Stimulated activated CD4-positive, alpha-beta T cell treated with anti-CD3 and anti-CD28 coated beads, Interleukin-4, amount 100 ng/mL, for 24 hours (primary cell): ENCODE measurements around the gene ATXN7L1.
"Not testable (repeated sequence)": the region's sequence is repeated elsewhere in the genome, so short reads cannot be mapped to it uniquely, and the experiment has no call there.

Experiments used
- DNase-seq: peaks from one replicate; pipeline ENCODE4 v3.0.0-alpha.2; 2020

The ATXN7L1 gene

DNA sequence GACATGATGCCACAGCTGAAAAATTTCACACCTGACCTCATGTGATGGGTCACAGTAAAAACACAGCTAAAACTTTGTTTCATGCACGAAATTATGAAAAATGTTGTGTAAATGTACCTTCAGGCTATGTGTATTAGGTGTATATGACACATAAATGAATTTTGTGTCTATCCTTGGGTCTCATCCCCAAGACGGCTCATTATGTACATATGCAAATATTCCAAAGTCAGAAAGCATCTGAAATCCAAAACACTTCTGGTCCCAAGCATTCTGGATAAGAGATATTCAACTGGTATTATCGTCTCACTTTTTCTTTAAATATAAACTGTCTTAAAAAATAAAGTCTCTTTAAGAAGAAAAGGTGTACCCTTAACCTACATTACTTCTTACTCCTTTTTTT, 145.4 kb downstream of the ATXN7L1 start:
- no peak for DNase-seq

DNA sequence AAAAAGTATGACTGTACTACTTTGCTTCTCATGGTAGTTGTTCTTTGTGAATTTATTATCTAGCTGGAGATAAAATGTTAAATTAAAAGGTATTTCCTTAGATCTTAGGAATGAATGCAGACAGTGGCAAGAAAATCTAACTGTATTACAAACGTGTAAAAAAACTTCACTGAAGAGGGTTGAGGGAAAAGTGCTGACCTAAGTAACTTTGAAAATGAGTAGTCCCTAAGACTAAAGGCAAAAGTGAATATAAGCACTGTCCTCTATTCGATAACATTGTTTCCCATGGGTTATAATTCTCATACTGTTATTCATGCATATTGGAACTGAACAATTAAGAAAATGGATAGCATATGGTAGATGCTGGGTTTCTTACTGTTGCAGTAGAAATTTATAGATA, 148.4 kb downstream of the ATXN7L1 start:
- no peak for DNase-seq

DNA sequence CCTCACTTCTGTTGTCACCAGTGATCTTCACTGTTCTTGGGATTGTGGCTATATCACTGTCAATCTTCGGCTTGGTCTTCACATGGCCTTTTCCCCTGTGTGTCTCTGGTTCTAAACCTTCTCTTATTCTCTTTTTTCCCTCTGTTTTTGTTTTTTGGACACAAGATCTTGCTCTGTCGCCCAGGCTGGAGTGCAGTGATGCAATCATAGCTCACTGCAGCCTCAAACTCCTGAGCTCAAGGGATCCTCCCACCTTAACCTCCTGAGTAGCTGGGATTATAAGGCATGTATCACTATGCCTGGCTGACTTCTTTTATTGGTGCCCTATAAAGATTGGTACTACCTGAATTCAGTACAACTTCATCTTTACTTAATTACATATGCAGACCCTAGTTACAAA, 151.7 kb downstream of the ATXN7L1 start:
- DNase-seq, result no peak

DNA sequence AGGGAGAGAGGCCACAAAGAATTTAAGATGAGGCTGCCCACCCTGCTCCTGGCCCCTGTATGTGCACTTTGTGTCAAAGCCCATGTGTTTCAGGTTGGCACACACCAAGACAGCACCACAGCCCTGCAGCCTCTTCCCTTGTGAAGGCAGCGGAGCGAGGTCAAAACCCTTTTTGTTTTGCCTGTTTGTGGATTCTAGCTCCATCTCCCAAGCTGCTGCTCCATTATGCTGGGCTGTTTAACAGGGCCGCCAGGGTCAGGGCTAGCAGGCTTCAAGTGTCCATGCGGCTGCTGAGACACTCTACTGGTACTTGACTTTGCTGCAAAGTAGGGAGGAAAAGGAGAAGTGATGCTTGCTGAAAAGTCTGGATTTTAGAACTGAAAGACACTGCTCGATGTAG, 152.8 kb downstream of the ATXN7L1 start:
- no peak for DNase-seq

DNA sequence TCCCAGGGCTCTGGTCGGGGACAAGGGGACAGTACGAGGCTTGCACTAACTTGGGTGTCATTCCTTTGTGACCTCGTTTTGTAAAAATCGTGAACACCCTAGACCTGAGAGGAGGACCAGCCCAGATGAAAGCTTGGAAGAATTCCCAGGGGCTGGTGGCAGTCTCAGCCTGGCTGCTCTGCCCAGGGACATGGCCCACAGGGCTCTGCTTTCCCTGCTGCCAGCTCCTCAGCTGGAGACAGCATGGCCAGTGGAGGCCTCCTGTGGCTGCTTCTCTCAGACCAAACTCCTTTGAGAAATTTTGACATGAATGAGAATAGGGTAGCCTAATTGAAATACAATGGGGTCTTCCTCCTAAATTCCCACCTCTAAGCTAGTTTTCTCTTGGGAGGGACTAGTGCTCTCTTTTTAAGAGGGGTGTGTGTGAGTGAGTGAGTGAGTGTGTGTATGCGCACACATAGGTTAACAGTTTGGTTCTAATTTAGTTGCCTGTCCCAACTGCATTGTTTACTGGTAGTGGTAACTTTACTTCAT, 154.8 kb downstream of the ATXN7L1 start:
- no peak for DNase-seq

DNA sequence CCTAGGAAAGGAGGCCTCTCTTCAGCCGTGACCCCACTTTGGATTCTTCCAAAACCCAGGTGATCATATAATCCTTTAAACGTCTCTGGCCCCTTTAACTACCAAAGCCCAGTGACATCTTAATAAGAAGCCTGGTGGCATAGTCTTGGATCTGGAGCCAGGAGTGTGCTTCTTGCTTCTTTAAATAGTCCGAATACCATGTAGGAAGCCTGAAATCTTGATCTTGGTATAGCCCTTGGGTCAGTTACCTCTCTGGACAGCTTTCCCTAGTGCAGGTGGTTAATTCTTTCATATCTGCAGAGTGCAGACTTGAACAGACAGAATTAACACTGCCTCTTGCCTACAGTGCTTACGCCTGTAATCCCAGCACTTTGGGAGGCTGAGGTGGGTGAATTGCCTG, 156.5 kb downstream of the ATXN7L1 start:
- DNase-seq, result no peak

DNA sequence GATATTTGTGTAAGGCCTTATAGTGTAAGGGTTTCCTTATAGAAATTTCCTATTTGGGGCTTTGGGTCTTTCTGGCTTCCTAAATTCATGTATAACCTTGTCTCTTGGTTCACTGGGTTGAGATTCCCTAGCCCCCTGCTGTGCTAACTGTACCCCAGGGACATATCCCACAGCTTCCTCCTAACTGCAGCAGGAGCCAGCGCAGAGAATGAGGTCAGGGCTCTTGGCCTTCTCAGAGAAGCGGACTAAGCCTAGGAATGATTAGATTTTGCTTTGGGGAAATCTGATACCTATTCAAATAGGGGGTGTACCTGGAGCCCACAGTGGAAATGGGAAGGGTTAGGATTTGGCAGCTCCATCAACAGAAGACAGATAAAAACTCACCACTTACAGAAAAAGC, 157.0 kb downstream of the ATXN7L1 start:
- no peak for DNase-seq

DNA sequence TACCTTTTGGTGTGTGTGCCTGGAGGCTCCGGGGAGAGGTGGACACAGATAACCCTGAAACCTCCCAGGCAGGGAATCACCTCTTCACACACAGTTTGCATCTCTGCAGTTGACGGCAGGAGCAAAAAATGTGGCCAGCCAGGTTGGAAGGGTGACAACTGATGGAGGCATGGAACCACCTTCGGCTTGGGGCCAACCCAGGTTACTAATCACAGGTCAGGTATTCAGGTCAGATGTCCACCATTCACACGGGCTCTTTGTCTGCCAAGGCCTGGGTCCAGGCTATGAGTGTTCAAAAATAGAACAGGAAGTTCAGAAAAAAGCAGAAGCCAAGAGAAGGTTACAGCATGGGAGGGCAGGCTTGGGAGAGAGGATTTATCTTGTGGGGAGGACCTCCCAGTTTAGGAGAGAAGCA, 157.9 kb downstream of the ATXN7L1 start:
- DNase-seq, result no peak

DNA sequence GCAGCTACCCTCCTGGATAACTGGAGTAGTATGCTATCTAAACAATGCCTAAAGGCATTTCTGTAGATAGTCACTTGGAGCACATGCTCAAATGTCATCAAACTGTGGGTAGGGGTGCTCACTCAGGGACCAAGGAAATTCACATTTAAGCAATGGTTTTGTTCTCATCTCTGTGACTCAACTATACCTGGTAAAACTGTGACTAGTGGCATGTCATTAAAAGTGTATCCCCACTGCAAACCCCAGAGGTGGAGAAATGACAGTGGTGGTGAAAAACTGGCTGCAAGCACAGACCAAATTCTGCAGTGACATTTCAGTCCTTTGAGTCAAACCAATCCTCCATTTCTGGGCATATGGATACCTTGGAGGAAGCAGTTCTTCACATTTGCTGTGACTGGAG, 160.9 kb downstream of the ATXN7L1 start:
- no peak for DNase-seq

DNA sequence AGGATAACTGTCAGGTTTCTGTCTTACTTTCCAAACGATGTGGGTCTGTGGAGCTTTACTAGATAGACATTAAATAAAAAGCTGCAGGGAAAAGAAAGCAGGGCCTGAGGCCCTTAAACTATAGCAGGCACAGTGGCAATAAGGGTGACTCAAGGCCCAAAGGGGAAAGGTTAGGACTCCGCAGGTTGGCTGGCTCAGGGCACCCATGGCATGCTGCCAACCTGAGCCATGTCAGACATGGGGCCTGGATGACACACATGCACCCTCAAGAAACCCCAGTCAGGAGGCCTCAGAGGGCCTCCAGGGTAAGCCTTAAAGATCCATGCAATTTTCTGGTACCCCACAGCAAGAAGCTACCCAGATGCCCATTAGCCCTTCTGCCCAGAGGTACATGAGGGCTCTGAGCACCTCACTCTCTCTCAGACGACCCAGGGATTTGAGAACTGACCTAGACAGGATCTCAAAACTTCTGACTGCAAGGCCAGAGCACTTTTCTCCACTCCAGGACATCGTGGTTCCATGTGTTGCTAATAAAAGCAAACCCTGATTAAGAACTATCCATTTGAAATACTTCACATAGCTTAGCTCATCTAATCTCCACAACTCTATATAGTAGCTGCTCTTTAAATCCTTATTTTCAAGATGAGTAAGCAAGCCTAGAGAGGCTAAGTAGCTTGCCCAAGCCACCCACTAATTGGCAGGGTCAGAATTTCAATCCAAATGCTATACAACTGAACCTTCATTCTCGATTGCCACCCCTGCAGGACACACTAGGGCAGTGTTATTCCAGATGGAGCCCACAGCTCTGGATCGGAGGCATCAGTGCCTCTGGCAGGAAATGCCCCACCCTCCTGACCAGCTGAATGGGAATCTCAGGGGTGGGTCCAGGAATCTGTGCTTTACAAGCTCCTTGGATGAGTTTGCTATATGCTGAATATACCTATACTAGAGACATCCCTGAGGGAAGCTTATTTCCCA, 162.6 kb downstream of the ATXN7L1 start:
- no peak for DNase-seq

DNA sequence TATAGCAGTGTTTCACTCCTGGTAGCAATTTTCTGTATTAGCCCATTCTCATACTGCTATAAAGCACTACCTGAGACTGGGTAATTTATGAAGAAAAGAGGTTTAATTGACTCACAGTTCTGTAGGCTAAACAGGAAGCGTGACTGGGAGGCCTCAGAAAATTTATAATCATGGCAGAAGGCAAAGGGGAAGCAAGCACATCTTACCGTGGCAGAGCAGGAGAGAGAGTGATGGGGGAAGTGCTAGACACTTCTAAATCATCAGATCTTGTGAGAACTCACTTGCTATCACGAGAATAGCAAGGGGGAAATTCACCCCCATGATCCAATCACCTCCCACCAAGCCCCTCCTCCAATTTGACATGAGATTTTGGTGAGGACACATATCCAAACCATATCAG, 163.5 kb downstream of the ATXN7L1 start:
- DNase-seq, result no peak

DNA sequence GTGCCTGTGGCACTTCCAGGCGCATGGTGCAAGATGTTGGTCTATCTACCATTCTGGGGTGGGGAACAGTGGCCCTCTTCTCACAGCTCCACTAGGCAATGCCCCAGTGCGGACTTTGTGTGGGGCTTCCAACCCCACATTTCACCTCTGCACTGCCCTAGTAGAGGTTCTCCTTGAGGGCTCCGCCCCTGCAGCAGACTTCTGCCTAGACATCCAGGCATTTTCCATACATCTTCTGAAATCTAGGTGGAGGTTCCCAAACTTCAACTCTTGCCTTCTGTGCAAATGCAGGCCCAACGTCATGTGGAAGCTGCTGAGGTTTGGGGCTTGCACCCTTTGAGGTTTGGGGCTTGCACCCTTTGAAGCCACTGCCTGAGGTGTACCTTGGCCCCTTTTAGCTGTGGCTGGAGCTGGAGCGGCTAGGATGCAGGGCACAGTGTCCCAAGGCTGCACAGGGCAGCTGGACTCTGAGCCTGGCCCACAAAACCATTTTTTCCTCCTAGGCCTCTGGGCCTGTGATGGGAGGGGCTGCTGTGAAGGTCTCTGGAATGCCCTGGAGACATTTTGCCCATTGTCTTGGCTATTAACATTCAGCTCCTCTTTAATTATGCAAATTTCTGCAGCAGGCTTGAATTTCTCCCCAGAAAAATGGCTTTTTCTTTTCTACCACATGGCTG, 164.5 kb downstream of the ATXN7L1 start:
- no peak for DNase-seq

DNA sequence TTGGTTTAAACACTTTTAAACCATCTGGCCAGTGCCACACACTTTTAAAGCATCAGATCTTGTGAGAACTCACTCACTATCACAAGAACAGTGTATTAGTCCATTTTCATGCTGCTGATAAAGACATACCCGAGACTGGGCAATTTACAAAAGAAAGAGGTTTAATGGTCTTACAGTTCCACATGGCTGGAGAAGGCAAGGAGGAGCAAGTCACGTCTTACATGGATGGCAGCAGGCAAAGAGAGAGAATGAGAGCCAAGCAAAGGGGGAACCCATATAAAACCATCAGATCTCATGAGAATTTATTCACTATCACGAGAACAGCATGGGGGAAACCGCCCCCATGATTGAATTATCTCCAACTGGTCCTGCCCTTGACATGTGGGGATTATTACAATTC, 165.7 kb downstream of the ATXN7L1 start:
- not testable (repeated sequence) for DNase-seq

DNA sequence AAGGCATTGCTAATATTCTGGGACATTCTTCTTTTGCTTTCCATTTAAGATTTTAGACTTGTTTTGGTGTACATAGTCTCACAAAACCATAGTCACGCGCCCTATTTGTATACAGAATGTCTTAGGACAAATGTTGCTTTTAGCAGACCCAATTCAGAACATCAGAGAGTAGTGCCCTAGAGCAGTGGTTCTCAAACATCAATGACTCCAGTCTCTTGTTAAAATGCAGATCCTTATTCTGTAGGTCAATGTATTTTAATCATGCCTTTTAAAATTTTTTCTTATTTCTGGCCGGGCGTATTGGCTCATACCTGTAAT, 167.7 kb downstream of the ATXN7L1 start:
- DNase-seq, result no peak

DNA sequence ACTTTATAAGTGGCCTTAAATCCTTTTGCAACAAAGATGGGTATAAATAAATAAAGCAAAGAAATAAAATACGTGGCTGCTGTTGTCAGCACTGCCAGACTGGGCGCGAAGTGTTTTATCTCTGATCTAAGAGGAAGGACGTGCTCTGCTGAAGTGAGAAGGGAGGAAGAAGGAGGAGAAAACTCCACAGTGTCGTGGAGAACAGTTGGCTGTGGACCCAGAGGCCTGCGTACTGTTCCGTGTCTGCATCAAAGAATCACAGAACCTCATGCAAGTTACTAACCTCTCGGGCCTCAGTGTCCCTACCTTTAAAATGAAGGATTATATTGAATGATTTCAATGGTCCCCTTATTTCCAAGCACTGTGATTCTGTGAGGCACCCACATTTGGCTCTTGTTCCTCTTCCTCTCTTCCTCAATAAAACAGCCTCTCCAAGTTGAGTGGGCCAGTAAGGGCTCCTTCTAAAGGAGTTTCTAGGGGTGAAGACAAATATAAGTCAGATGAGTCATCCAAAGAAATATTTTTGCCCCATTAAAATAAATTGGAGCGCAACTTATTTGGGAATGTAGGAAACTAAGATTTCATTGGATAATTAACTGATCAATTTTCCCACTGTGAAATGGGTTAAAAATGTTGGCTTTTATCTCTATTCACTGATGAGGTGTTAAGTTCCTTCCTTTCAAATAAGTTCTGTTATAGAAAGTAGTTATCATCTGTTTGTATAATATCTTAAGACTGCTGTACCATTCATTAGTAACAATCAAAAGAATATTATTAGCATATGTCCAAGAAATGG, 168.2 kb downstream of the ATXN7L1 start:
- no peak for DNase-seq

DNA sequence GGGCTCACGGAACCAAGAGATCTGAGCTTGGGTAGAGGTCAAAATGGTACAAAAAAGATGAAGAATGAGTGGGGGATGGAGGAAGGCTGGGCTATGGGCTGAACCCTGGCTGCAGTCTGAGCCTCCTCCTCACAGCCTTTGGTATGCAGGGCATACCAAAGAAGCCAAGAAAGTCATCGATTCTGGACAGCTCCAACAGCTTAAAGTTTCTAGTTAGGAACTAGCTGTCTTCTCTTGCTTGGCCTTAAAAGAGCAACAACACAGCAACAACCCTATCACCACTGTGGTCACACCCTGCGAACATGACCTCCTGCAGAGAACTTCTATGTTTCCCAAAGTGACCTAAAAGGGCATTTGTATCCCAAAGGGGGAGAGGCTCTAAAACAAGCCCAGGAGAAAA, 169.0 kb downstream of the ATXN7L1 start:
- no peak for DNase-seq

DNA sequence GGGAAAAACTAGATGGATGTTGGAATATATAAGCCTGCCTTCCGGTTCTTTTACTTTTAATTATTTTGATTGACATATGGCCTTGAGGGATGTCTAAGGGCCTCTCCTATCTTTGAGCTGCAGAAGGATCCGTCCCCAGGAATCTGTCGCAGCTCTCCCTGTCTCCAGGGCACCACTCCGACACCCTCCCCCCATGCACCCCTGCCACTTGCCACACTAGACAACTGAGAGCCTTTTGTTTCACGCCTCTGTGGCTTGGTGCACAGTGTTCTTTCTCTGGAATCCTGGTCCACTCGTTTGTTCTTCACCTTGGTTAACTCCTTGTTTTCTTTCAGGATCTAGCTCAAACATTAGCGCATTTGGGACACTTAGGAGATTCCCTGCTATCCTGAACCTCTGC, 171.0 kb downstream of the ATXN7L1 start:
- no peak for DNase-seq

DNA sequence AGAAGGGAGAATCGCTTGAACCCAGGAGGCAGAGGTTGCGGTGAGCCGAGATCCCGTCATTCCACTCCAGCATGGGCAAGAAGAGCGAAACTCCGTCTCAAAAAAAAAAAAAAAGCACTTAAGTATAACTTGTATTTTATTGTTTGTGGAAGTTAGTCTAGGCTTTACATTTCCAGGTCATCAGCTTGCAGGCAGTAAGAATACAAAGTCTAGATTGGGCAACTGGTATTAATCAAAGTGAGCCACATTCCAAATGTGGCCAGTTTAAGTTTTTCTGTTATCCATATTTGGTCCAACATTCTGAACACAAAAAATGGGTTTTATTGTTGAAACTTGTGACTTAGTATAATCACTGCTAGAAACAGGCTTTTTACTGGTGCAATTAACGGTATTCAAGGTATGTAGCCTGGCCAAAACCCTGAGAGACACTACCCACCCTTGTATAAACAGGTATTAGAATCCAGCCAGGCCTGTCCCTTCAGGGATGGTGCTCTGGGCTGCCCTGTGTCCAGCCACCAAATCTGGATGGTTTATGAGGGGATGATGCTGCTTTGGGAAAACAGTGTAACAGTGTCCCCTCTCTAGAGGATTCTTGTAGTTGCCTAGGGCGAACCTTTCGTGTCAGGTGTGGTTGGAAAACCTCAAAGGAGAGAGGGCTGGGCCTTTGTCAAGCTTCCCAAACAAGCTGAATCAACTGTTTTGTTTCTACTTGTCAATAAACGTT, 173.0 kb downstream of the ATXN7L1 start:
- no peak for DNase-seq

DNA sequence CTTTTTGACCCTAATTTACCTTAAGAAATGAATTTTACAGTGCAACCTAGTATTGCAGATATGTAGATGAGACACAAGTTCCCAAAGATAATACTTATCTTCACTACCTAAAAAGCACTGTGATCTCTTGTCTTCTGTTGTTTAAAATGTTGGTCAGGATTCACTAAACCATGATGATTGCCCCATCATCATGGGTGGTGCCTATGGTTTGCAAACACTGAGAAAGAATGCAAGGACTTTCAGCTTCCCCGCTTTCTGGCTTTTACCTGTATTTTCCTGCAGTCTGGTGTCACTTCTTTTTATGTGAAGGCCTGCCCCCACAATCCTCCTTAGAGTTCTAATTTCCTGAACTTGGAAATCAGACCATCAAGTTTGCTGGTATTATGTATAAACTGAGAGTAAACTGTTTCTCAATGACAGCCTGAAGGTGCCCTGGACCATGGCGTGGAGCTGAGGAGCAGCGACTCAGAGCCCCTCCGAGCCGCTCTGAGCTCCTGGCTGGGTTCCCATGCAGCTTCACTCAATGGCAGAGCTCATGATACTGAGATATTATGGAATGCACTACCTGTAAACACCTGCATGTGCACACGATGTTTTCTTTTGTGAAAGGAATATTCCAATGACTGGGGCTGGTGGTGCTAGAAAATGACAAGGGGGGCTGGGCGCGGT, 176.7 kb downstream of the ATXN7L1 start:
- DNase-seq, result no peak

DNA sequence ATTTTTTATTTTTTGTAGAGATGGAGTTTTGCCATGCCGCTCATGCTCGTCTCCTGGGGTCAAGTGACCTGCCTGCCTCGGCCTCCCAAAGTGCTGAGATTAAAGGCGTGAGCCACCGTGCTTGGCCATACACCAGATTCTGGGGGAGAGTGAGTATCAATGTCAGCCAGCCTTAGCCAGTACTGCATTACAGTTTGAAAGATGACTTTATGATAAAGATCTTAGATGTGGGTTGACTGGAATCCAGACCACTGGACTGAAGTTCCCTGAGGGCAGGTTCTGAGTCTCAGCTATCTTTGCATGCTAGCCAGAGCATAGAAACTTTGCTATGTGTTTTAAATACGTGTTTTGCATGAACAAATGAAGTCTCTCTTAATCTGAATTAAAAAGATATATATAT, 177.9 kb downstream of the ATXN7L1 start:
- DNase-seq, result no peak

DNA sequence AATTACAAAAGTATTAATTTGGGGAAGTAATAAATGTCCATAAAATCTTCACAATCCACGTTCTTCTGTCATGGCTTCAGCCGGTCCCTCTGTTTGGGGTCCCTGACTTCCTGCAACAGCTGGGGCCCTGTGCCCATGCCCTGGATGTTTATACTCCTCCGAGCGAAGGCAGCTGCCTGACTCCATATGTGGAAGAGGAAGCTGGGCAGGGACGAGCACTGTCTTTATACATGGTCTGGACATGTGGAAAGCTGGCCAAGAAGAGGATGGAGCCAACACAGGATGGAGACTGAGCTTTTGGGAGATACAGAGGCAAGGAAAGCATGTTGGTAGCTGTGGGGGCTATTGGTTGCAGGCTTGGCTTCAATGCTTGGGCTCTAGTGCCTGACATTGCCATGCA, 178.6 kb downstream of the ATXN7L1 start:
- no peak for DNase-seq

DNA sequence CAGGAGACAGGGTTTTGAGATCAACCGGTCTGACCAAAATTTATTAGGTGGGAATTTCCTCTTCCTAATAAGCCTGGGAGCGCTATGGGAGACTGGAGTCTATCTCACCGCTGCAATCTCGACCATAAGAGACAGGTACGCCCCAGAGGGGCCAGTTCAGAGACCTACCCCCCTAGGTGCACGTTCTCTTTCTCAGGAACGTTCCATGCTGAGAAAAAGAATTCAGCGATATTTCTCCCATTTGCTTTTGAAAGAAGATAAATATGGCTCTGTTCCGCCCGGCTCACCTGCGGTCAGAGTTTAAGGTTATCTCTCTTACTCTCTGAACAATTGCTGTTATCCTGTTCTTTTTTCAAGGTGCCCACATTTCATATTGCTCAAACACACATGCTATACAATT, 179.2 kb downstream of the ATXN7L1 start:
- not testable (repeated sequence) for DNase-seq
